HL-60 (cell line): Measurements from ENCODE around the gene PNKP.

ENCODE experiments used
- REST ChIP-seq: IDR thresholded peaks from 2 replicates; pipeline ENCODE4 v1.6.1; 2012; ENCODE audit warnings: low read depth; ENCODE audit not compliant: insufficient replicate concordance
- TF ChIP-seq, protein P1 (sequence below): IDR thresholded peaks from one replicate; pipeline ENCODE4 v1.5.1; 2011; ENCODE audit warnings: low read length, control low read depth, inconsistent platforms; ENCODE audit not compliant: insufficient read depth

DNA sequence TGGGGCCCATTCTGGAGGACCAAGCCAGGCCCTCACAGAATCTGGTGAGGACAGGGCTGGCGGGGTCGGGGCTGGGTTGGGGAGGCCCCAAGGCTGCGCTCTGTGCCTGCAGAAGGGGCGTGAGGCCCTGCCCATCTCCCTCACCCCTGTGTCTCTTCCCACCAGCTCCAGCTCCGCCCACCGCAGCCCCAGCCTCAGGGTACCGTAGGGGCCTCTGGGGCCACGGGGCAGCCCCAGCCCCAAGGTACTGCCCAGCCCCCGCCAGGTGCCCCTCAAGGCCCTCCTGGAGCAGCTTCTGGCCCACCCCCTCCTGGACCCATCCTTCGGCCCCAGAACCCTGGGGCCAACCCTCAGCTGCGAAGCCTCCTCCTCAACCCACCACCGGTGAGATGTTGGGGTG, 31.8 kb downstream of the PNKP start:
- TF ChIP-seq REST, result no peak
- TF ChIP-seq, protein P1, sequence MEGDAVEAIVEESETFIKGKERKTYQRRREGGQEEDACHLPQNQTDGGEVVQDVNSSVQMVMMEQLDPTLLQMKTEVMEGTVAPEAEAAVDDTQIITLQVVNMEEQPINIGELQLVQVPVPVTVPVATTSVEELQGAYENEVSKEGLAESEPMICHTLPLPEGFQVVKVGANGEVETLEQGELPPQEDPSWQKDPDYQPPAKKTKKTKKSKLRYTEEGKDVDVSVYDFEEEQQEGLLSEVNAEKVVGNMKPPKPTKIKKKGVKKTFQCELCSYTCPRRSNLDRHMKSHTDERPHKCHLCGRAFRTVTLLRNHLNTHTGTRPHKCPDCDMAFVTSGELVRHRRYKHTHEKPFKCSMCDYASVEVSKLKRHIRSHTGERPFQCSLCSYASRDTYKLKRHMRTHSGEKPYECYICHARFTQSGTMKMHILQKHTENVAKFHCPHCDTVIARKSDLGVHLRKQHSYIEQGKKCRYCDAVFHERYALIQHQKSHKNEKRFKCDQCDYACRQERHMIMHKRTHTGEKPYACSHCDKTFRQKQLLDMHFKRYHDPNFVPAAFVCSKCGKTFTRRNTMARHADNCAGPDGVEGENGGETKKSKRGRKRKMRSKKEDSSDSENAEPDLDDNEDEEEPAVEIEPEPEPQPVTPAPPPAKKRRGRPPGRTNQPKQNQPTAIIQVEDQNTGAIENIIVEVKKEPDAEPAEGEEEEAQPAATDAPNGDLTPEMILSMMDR, result no peak
